ENCODE data around the gene TBCK. TPM values are rescaled to one million over a fixed set of nuclear protein-coding genes. Genes with fewer than 3 reads are reported as not detected.

TBCK gene
- total RNA-seq (10 to 100 TPM; 61.3 to 62.3 TPM), polyA plus RNA-seq (10 to 100 TPM; 23.7 to 24.9 TPM)

DNA sequence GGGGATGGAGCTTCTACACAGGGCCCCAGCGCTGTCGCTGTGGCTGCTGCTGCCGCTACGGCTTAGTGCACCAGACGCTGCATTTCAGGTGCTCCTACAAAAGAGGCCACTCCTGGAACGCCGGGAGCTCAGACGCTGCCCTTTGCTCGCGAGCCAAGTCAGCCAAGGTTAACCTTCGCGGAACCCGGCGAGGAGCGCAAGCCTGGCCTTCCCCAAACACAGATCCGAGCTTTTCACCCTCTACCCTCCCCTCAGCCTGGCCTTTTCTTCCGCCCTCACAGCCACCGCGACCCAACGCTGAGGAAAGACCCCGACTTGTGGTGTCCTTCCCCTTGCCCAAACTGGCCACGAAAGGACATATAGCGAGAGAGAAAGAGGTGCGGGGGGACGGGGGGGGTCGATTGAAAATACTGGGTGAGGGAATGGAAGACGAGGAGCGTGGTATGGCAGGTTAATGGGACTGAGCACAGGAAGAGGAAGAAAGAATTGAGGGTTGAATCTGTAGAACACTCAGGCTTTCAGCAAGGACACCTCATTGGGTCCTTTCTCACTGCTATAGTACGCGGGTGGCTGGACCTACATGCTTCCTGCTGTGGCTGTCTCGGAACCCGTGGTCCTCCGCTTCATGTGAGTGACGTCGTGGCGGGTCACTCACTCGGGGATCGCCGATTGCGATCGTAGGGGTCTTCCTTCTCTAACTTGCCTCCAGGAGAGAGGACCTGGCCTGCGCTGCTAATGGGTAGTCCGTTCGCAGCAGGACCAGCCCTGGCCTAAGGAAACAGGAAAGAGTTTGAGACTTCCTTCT lies at the start of gene TBCK, which contains the start of gene AIMP1:
Gene TBCK, minus strand, starts transcription at position 242 of the 805 bp plus-strand sequence. CDS start 7,249 bp downstream, outside the sequence.
Gene AIMP1, plus strand, starts transcription at position 583 of the 805 bp plus-strand sequence. CDS start 8,460 bp downstream, outside the sequence.
- Mint-ChIP-seq H3K4me3 (no peak within 1 kb of the TSS), H3K36me3 (peaks cover 11 to 14% of the 10 kb centered on the region in 2 donors), H3K27ac (no peak within 1 kb of the TSS), H3K27me3 (no peaks in the 10 kb centered on the region), H3K9me3 (peaks cover 0 to 5% (median 0%) of the 10 kb centered on the region in 8 donors), H3K4me1 (peaks cover 22 to 44% (median 23%) of the 10 kb centered on the region in 4 donors)
- no peaks in the 10 kb centered on the region for H3K27me3 ChIP-seq (ENCODE audit: insufficient read depth, low read length)
- H3K36me3 ChIP-seq (ENCODE audit: insufficient read depth, low read length): no peaks in the 10 kb centered on the region
- CTCF ChIA-PET (ENCODE audit: partially characterized antibody): interaction anchor here (1.8 kb wide), 1 partner anchor 12 kb away, joined by 6 read pairs; no protein-coding TSS in a partner anchor
- no peaks in the 10 kb centered on the region for H3K9me3 ChIP-seq (ENCODE audit: control insufficient read depth in 1 of 2, low read length in 2 of 2)
- intact Hi-C loops (cut with micrococcal nuclease): loop anchor here (1.0 to 10.0 kb wide), 4 partner anchors 608 to 1669 kb away; partner anchors contain the start of genes GSTCD, HADH, INTS12 and PAPSS1
- POLR2A ChIA-PET (ENCODE audit: partially characterized antibody): interaction anchor here (0.7 to 1.3 kb wide), 10 partner anchors 11 to 1404 kb away, joined by 3 to 13 read pairs (median 4); partner anchors contain the start of genes PAPSS1 and PPA2
- H3K4me1 ChIP-seq (ENCODE audit: insufficient read depth, low read length): peaks cover 41% of the 10 kb centered on the region
- DNase-seq: peak; percentile 90 to 93 (median 92)
- H3K4me3 ChIP-seq (ENCODE audit: low read length in 2 of 2): peak within 1 kb of the TSS; percentile 91 to 94
- H3K27ac ChIP-seq (ENCODE audit: low read depth, low read length): peak within 1 kb of the TSS; percentile 96

DNA sequence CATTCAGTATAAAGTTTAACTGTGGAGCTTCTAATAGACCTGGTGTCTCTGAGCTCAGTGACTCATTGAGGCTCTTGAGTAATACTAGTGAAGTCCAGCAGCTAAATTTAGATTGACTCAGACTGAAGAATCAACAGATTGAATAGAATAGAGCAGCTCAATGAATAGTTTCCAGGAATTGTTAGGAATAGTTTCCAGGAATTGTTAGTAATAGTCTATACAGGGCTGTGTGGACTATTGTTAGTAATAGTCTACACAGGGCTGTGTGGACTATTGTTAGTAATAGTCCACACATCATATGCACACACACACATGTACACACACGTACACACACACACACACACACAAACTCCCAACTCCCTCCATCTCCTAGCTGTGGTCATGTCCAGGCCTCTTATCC lies 49.6 kb upstream of the TBCK start:
- no peak overlapping the region for H3K4me3 Mint-ChIP-seq
- Histone ChIP-seq H3K36me3 (ENCODE audit: insufficient read depth, low read length) (no peaks in the 10 kb centered on the region), H3K4me1 (ENCODE audit: insufficient read depth, low read length) (no peaks in the 10 kb centered on the region), H3K27ac (ENCODE audit: low read depth, low read length) (no peak overlapping the region), H3K9me3 (ENCODE audit: control insufficient read depth in 1 of 2, low read length in 2 of 2) (no peaks in the 10 kb centered on the region), H3K4me3 (ENCODE audit: low read length in 2 of 2) (no peak overlapping the region), H3K27me3 (ENCODE audit: insufficient read depth, low read length) (no peaks in the 10 kb centered on the region)
- peaks cover 0 to 4% (median 0%) of the 10 kb centered on the region in 4 donors for H3K4me1 Mint-ChIP-seq
- intact Hi-C loops (cut with micrococcal nuclease): no loop called here
- peaks cover 7 to 8% of the 10 kb centered on the region in 2 donors for H3K27me3 Mint-ChIP-seq
- H3K9me3 Mint-ChIP-seq: no peaks in the 10 kb centered on the region
- ChIA-PET CTCF (ENCODE audit: partially characterized antibody) (no interaction called here), POLR2A (ENCODE audit: partially characterized antibody) (no interaction called here)
- no peaks in the 10 kb centered on the region for H3K36me3 Mint-ChIP-seq
- no peak overlapping the region for H3K27ac Mint-ChIP-seq
- no peak for DNase-seq

DNA sequence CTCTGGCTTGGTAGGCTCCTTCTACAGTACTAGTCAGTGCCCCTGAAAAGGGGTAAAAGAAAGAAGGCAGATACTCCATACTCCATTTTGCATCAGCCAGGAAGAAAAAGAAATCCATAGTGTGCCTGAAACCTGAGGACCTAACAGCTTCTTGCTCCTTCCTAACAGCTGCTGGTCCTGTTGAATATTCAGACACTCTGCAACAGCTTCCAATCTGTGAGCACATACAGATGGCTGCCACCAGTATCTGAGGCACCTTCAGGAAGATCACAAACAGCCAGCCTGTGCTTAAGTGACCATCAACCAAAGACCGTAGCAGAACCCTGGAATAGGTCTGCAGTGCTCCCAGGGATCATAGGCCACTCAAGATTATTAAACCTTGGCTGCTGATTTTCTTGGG lies 48.3 kb upstream of the TBCK start:
- Histone ChIP-seq H3K4me3 (ENCODE audit: low read length in 2 of 2) (no peak overlapping the region), H3K9me3 (ENCODE audit: control insufficient read depth in 1 of 2, low read length in 2 of 2) (no peaks in the 10 kb centered on the region), H3K27ac (ENCODE audit: low read depth, low read length) (no peak overlapping the region), H3K27me3 (ENCODE audit: insufficient read depth, low read length) (no peaks in the 10 kb centered on the region), H3K36me3 (ENCODE audit: insufficient read depth, low read length) (no peaks in the 10 kb centered on the region), H3K4me1 (ENCODE audit: insufficient read depth, low read length) (no peaks in the 10 kb centered on the region)
- ChIA-PET CTCF (ENCODE audit: partially characterized antibody) (no interaction called here), POLR2A (ENCODE audit: partially characterized antibody) (no interaction called here)
- intact Hi-C loops (cut with micrococcal nuclease): no loop called here
- Mint-ChIP-seq H3K27ac (no peak overlapping the region), H3K9me3 (no peaks in the 10 kb centered on the region), H3K36me3 (no peaks in the 10 kb centered on the region), H3K27me3 (peaks cover 5 to 6% of the 10 kb centered on the region in 2 donors), H3K4me3 (no peak overlapping the region), H3K4me1 (peaks cover 0 to under 1% (median 0%) of the 10 kb centered on the region in 4 donors)
- no peak for DNase-seq

DNA sequence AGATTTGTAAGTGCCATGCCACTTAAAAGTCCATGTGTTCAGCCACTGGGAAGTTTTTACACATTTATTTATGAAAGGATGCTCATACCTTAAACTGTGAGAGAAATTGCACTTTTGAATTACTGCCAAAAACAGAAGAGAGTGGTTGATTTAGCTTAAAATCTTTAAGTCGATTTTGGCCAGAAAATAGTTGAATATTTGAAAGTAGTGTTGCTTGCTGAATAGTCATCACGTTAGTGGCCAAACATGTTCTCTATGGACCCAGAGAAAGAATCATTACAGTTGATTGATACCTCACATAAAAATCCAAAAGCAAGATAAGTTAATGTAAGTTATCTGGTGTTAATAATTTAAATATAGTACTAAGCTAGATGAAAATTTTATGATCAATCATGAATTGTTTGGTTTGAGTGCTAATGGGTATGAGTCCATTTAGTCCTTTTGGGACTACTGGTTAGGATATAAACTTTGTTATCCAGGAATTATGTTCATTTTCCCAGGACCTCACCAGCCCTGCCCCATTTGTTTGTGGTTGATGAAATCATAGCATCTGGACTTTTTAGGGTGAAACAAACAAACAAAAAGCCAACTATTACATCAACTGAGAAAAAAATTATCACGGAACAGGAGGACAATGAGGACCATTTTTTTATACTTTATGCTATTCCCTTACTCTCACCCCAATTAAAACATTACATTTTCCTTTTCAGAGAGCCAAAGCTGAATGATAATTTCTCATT lies 46.2 kb upstream of the TBCK start:
- Histone ChIP-seq H3K4me1 (ENCODE audit: insufficient read depth, low read length) (no peaks in the 10 kb centered on the region), H3K27me3 (ENCODE audit: insufficient read depth, low read length) (no peaks in the 10 kb centered on the region), H3K36me3 (ENCODE audit: insufficient read depth, low read length) (no peaks in the 10 kb centered on the region), H3K9me3 (ENCODE audit: control insufficient read depth in 1 of 2, low read length in 2 of 2) (no peaks in the 10 kb centered on the region), H3K27ac (ENCODE audit: low read depth, low read length) (no peak overlapping the region), H3K4me3 (ENCODE audit: low read length in 2 of 2) (no peak overlapping the region)
- no peaks in the 10 kb centered on the region for H3K36me3 Mint-ChIP-seq
- no peaks in the 10 kb centered on the region for H3K9me3 Mint-ChIP-seq
- CTCF ChIA-PET (ENCODE audit: partially characterized antibody): no interaction called here
- no peaks in the 10 kb centered on the region for H3K4me1 Mint-ChIP-seq
- intact Hi-C loops (cut with micrococcal nuclease): no loop called here
- no peak for DNase-seq
- H3K27ac Mint-ChIP-seq: no peak overlapping the region
- POLR2A ChIA-PET (ENCODE audit: partially characterized antibody): no interaction called here
- H3K27me3 Mint-ChIP-seq: peaks cover 3 to 4% of the 10 kb centered on the region in 2 donors
- H3K4me3 Mint-ChIP-seq: no peak overlapping the region

DNA sequence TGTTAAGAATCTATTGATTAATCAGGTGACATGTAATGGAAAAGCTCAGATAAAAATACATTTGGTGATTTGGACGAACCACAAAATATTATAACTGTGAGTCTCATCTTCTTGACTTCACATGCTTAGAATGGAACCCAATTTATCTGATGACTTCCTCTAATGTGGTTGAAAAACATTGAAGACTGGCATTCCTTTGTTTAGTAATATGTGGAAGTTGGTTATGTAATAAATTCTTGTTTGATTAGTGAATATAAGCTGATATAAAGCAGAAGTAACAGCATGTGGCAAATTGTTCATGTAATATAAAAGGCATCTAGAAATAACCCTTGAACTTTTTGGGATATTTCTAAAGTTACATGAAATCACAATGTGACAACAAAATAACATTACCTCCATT lies 42.9 kb upstream of the TBCK start:
- H3K27ac Mint-ChIP-seq: no peak overlapping the region
- no peak for DNase-seq
- no peak overlapping the region for H3K27ac ChIP-seq (ENCODE audit: low read depth, low read length)

DNA sequence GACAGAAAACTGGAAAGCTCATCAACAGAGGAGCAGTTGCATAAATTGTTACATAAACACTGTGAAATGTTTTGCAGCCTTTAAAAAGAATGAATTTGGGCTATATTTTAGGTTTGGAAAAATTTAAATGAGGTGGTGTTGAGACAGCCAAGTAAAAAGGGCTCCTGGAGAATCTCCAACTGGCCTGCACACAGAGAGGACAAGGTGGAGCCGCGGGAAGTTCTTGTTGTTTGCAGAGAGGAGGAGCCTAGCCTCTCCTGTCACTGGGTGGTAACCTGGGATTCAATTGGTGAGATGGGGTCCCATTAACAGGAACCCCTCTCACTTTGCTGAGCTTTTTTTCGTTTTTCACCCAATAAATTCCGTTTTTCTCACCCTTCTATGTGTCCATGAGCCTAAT lies 39.2 kb upstream of the TBCK start:
- POLR2A ChIA-PET (ENCODE audit: partially characterized antibody): no interaction called here
- no peak overlapping the region for H3K4me3 Mint-ChIP-seq

More for the DNA sequence above, 42.9 kb upstream of the TBCK start:
- intact Hi-C loops (cut with micrococcal nuclease): no loop called here
- ChIA-PET POLR2A (ENCODE audit: partially characterized antibody) (no interaction called here), CTCF (ENCODE audit: partially characterized antibody) (no interaction called here)
- no peaks in the 10 kb centered on the region for H3K9me3 ChIP-seq (ENCODE audit: control insufficient read depth in 1 of 2, low read length in 2 of 2)
- no peaks in the 10 kb centered on the region for H3K36me3 Mint-ChIP-seq
- H3K4me1 Mint-ChIP-seq: no peaks in the 10 kb centered on the region
- H3K9me3 Mint-ChIP-seq: no peaks in the 10 kb centered on the region
- H3K4me1 ChIP-seq (ENCODE audit: insufficient read depth, low read length): no peaks in the 10 kb centered on the region
- no peak overlapping the region for H3K4me3 ChIP-seq (ENCODE audit: low read length in 2 of 2)
- no peaks in the 10 kb centered on the region for H3K27me3 Mint-ChIP-seq
- H3K27me3 ChIP-seq (ENCODE audit: insufficient read depth, low read length): no peaks in the 10 kb centered on the region
- no peaks in the 10 kb centered on the region for H3K36me3 ChIP-seq (ENCODE audit: insufficient read depth, low read length)
- no peak overlapping the region for H3K4me3 Mint-ChIP-seq

DNA sequence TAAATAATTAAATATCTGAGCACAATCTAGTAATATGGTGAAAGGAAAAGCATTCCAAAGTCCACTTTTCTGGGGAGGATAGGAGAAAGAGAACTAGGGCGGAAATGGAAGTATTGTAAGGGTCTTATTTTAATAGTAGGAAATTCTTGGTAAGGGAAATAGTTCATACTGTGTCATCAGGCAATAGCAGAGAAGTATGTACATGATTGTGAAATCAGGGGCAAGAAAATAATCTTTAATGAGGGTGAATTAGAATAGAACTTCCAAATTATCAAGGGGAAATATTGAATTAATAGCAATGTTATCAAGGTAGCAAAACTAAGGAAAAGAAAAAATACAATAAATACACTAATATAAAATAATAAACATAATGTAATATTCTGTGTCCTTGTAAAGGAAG lies 37.8 kb upstream of the TBCK start:
- Mint-ChIP-seq H3K4me1 (peaks cover 0 to 3% (median 0%) of the 10 kb centered on the region in 4 donors), H3K27me3 (no peaks in the 10 kb centered on the region), H3K4me3 (no peak overlapping the region), H3K9me3 (no peaks in the 10 kb centered on the region), H3K36me3 (peaks cover 5 to 20% of the 10 kb centered on the region in 2 donors), H3K27ac (no peak overlapping the region)
- intact Hi-C loops (cut with micrococcal nuclease): no loop called here
- H3K27me3 ChIP-seq (ENCODE audit: insufficient read depth, low read length): no peaks in the 10 kb centered on the region
- no peaks in the 10 kb centered on the region for H3K9me3 ChIP-seq (ENCODE audit: control insufficient read depth in 1 of 2, low read length in 2 of 2)
- H3K4me1 ChIP-seq (ENCODE audit: insufficient read depth, low read length): no peaks in the 10 kb centered on the region
- H3K4me3 ChIP-seq (ENCODE audit: low read length in 2 of 2): no peak overlapping the region
- no peaks in the 10 kb centered on the region for H3K36me3 ChIP-seq (ENCODE audit: insufficient read depth, low read length)
- ChIA-PET CTCF (ENCODE audit: partially characterized antibody) (no interaction called here), POLR2A (ENCODE audit: partially characterized antibody) (no interaction called here)
- no peak for DNase-seq
- no peak overlapping the region for H3K27ac ChIP-seq (ENCODE audit: low read depth, low read length)

More for the DNA sequence above, 39.2 kb upstream of the TBCK start:
- H3K9me3 ChIP-seq (ENCODE audit: control insufficient read depth in 1 of 2, low read length in 2 of 2): no peaks in the 10 kb centered on the region
- CTCF ChIA-PET (ENCODE audit: partially characterized antibody): no interaction called here
- H3K4me3 ChIP-seq (ENCODE audit: low read length in 2 of 2): no peak overlapping the region
- no peak for DNase-seq
- intact Hi-C loops (cut with micrococcal nuclease): no loop called here
- no peaks in the 10 kb centered on the region for H3K27me3 ChIP-seq (ENCODE audit: insufficient read depth, low read length)
- H3K4me1 Mint-ChIP-seq: peaks cover 0 to 3% (median 0%) of the 10 kb centered on the region in 4 donors
- no peaks in the 10 kb centered on the region for H3K36me3 ChIP-seq (ENCODE audit: insufficient read depth, low read length)
- H3K36me3 Mint-ChIP-seq: peaks cover 0 to 10% of the 10 kb centered on the region in 2 donors
- no peak overlapping the region for H3K27ac ChIP-seq (ENCODE audit: low read depth, low read length)
- no peaks in the 10 kb centered on the region for H3K4me1 ChIP-seq (ENCODE audit: insufficient read depth, low read length)
- no peaks in the 10 kb centered on the region for H3K27me3 Mint-ChIP-seq
- H3K27ac Mint-ChIP-seq: no peak overlapping the region
- H3K9me3 Mint-ChIP-seq: no peaks in the 10 kb centered on the region
